Ovary (tissue), 9 donors: ENCODE results near the gene PARD3. TPM values are rescaled to one million over a fixed set of nuclear protein-coding genes. Genes with fewer than 3 reads are reported as not detected.

Experiments
- DNase-seq, 5 donors: peaks; one replicate each; pipeline ENCODE4 v3.0.0-alpha.2; 2019 to 2020
- H3K27ac ChIP-seq, 2 donors: fragments of 200-600 bp; one replicate each; pipeline versions ENCODE4 v1.5.1 to v1.8.0; 2019 to 2022
- H3K27me3 ChIP-seq: fragments of 200-600 bp; one replicate; pipeline ENCODE4 v1.8.0; 2022
- H3K36me3 ChIP-seq: fragments of 200-600 bp; sonication (generic); one replicate; pipeline ENCODE4 v1.5.1; 2019
- H3K4me1 ChIP-seq: one replicate; pipeline ENCODE4 v1.8.1; 2013; ENCODE audit warnings: mild to moderate bottlenecking, moderate library complexity; ENCODE audit not compliant: insufficient read depth
- H3K4me3 ChIP-seq: fragments of 200-600 bp; sonication (generic); one replicate; pipeline ENCODE4 v1.5.1; 2017
- H3K9me3 ChIP-seq, 2 donors: fragments of 200-600 bp in 1 of 2; sonication (generic) in 1 of 2; one replicate each; pipeline versions ENCODE4 v1.5.1 to v1.8.1; 2013 to 2019; ENCODE audit warnings: mild to moderate bottlenecking in 1 of 2, moderate library complexity in 1 of 2
- EP300 ChIP-seq: sonication (generic); formaldehyde crosslinking; IDR thresholded peaks from one replicate; pipeline ENCODE4 v1.6.1; 2017; ENCODE audit warnings: antibody characterized with exemption
- POLR2A ChIP-seq: fragments of 450-650 bp; IDR thresholded peaks from one replicate; pipeline ENCODE4 v1.6.1; 2017; ENCODE audit warnings: antibody characterized with exemption, mild to moderate bottlenecking, moderate library complexity
- WGBS, 3 donors: extraction: QIAGEN DNeasy Blood & Tissue Kit in 1 of 3; methylation state at CpG; one replicate each; pipeline versions ENCODE4 v1.1.5 to v1.1.7; 2013 to 2017; 5-methylcytosine and 5-hydroxymethylcytosine counted together
- intact Hi-C, 4 donors: fragments of 100-400 bp; cut with DNase I; formaldehyde crosslinking; loops; one replicate each; pipeline versions ENCODE4 v1.11.0 to v1.15.1; 2022 to 2023
- polyA plus RNA-seq, 2 donors: library from polyadenylated mRNA; stranded (reverse); fragments of 200-250 nt in 1 of 2; fragments of 350-450 nt in 1 of 2; fragmentation: Illumina TruSeq in 1 of 2; extraction: RNeasy Lipid Tissue Mini Kit (QIAGEN cat#74804) in 1 of 2; gene quantifications; one replicate each; pipeline ENCODE4 v1.2.3, GENCODE V29; 2013 to 2014
- total RNA-seq, 7 donors: library from RNA; depleted of rRNA in 2 of 7; stranded (reverse); fragments of >200 nt in 2 of 7; fragmentation: NEBNext Ultra II Directional in 3 of 7; extraction: Animal tissue kit (Norgen Biotek cat#: 25700) in 3 of 7; gene quantifications; one replicate each; pipeline versions ENCODE4 v1.1.0 to v1.2.4, GENCODE V29; 2016 to 2023
- TF ChIP-seq, protein P1 (sequence below), 3 donors: fragments of 450-650 bp in 2 of 3; fragments of 200-600 bp in 1 of 3; IDR thresholded peaks; one replicate each; pipeline versions ENCODE4 v1.5.1 to v1.8.0; 2016 to 2022; ENCODE audit warnings: antibody characterized with exemption in 3 of 3, mild to moderate bottlenecking in 1 of 3
- donor health status: DM: no; HTN: no; CAD: no; lungs with moderate emphysema.
- donor health status: DM: no; HTN: no; CAD: no.
- donor health status: Bipolar disorder and iron deficiency.
- donor health status: DM: yes; HTN: yes; CAD: no.
- donor health status: DM: no; HTN: no; CAD: no.
- donor health status: DM: yes; HTN: yes; CAD: no.

PARD3 gene
- total and polyA plus RNA-seq, 9 donors, result 31.8 to 92.3 (median 67.1) TPM

DNA sequence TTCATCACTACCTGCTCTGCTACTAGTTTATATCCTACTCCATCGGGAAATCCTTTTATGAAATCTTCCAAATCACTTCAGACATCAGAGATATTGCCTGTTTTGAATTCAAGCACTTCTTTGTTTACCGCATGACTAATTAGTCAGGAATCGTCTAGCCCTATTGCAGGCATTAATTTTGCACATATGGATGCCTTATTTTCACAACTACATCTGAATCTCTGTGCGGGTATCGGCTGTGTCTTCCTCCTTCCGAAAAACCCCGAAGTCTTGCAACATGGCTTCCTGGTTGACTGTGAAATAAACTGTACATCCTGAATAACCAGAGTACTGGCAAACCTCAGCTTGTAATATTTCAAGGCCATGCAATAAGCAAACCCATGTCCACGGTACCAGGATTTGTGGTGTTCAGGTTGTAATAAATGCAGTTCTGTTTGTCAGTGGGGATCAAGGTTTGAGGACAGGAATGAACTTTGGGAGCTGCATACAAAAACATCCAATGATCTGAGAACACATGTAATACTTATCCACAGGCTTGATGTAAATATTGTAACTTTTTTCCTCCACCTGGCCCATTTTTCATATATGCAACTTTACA is 642.1 kb downstream of the PARD3 start:
- DNase-seq, result no peak
- peaks cover 6% of the 10 kb centered on the region for H3K4me1 ChIP-seq
- H3K27ac ChIP-seq, result no peak overlapping the region
- TF ChIP-seq POLR2A, result no peak
- TF ChIP-seq, protein P1, sequence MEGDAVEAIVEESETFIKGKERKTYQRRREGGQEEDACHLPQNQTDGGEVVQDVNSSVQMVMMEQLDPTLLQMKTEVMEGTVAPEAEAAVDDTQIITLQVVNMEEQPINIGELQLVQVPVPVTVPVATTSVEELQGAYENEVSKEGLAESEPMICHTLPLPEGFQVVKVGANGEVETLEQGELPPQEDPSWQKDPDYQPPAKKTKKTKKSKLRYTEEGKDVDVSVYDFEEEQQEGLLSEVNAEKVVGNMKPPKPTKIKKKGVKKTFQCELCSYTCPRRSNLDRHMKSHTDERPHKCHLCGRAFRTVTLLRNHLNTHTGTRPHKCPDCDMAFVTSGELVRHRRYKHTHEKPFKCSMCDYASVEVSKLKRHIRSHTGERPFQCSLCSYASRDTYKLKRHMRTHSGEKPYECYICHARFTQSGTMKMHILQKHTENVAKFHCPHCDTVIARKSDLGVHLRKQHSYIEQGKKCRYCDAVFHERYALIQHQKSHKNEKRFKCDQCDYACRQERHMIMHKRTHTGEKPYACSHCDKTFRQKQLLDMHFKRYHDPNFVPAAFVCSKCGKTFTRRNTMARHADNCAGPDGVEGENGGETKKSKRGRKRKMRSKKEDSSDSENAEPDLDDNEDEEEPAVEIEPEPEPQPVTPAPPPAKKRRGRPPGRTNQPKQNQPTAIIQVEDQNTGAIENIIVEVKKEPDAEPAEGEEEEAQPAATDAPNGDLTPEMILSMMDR (IDR thresholded peaks at IDR 0.05), result no peak
- 75 to 89% (median 77%) methylated on average over 8 of the region's 8 CpGs for WGBS, 3 donors
- H3K36me3 ChIP-seq, result no peaks in the 10 kb centered on the region
- H3K27me3 ChIP-seq, result no peaks in the 10 kb centered on the region
- intact Hi-C loops, result no loop called here
- H3K9me3 ChIP-seq, result no peaks in the 10 kb centered on the region
- H3K4me3 ChIP-seq, result no peak overlapping the region

DNA sequence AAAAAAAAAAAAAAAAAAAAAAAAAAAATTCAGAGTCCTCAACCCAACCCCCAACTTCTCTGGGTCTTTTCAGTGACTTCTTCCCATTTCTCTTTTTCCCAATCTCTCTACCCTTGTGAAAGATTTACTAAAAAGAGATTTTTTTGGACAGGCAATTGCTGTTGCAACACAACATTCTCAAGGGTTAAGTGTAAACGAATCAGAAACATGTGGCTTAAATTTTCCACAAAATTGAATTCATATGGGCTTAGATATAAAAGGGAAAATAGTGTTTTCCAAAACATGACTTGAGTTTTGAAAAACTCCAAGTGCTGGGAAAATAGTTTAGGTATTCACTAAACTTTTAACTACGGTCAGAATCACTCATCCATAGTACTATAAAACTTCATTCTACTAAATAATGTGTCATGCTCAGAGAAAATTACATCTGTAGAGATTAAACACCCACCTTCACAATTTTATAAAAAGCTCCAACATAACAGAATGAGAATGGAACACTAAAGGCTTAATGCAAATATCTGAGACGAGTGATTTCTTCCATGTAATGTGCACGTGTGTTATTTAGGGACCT is 643.1 kb downstream of the PARD3 start:
- Histone ChIP-seq H3K4me1 (peaks cover 6% of the 10 kb centered on the region), H3K27me3 (no peaks in the 10 kb centered on the region), H3K27ac (no peak overlapping the region), H3K36me3 (no peaks in the 10 kb centered on the region), H3K9me3 (no peaks in the 10 kb centered on the region), H3K4me3 (no peak overlapping the region)
- TF ChIP-seq EP300, result no peak
- TF ChIP-seq, protein P1 (IDR thresholded peaks at IDR 0.05), result no peak
- TF ChIP-seq POLR2A, result no peak
- DNase-seq, result no peak
- 39 to 49% (median 46%) methylated on average over 4 of the region's 4 CpGs for WGBS, 3 donors
- intact Hi-C loops, result no loop called here

DNA sequence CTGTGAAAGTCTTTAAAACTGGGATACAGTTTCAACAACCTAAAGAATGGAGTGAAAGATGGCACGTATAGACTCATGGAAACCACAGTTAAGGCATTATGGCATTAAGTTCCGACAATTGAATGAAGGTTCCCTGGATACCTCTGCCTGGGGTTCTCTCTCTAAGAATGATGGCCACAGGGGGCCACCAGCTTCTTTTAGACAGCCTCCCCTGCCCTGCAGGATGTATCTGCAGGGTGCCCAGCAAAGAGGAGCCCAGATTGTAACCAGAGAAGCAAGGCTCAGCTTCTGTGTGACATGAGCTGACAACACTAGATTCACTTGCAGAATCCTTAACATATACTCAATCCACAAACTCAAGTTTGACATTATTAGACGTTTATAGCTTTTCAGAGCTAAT is 645.4 kb downstream of the PARD3 start:
- Histone ChIP-seq H3K4me1 (peaks cover 6% of the 10 kb centered on the region), H3K4me3 (no peak overlapping the region), H3K36me3 (no peaks in the 10 kb centered on the region), H3K27me3 (no peaks in the 10 kb centered on the region), H3K27ac (no peak overlapping the region), H3K9me3 (no peaks in the 10 kb centered on the region)
- 79 to 95% (median 93%) methylated on average over 3 of the region's 3 CpGs for WGBS, 3 donors
- no peak for DNase-seq
- TF ChIP-seq POLR2A (no peak), EP300 (no peak)
- TF ChIP-seq, protein P1 (IDR thresholded peaks at IDR 0.05), result no peak
- intact Hi-C loops, result no loop called here

DNA sequence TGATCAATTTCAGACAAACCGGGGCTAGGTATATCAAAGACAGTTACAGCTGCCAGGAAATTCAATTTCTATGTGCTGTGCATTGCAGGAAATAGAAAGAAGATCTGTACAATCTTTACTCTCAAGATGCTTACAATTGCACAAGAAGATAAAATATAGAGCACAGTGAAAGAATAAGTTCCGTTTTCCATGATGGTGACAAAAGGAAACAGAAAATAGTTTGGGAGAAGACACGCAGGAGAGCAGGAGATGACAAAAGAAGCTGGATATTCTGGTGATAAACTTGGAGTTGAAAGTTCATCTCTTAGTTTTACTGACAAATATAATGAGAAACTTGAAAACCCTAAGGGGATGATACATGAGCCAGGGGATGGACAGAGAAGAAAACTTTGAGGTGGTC is 646.0 kb downstream of the PARD3 start:
- Histone ChIP-seq H3K36me3 (no peaks in the 10 kb centered on the region), H3K9me3 (no peaks in the 10 kb centered on the region), H3K27ac (no peak overlapping the region), H3K4me1 (peaks cover 6% of the 10 kb centered on the region), H3K27me3 (no peaks in the 10 kb centered on the region), H3K4me3 (no peak overlapping the region)
- no peak for DNase-seq
- TF ChIP-seq POLR2A (no peak), EP300 (no peak)
- TF ChIP-seq, protein P1 (IDR thresholded peaks at IDR 0.05), result no peak
- intact Hi-C loops, result no loop called here
- 49 to 57% (median 51%) methylated on average over 3 of the region's 3 CpGs for WGBS, 3 donors
